ENCODE data around the gene SLC66A2.

DNA sequence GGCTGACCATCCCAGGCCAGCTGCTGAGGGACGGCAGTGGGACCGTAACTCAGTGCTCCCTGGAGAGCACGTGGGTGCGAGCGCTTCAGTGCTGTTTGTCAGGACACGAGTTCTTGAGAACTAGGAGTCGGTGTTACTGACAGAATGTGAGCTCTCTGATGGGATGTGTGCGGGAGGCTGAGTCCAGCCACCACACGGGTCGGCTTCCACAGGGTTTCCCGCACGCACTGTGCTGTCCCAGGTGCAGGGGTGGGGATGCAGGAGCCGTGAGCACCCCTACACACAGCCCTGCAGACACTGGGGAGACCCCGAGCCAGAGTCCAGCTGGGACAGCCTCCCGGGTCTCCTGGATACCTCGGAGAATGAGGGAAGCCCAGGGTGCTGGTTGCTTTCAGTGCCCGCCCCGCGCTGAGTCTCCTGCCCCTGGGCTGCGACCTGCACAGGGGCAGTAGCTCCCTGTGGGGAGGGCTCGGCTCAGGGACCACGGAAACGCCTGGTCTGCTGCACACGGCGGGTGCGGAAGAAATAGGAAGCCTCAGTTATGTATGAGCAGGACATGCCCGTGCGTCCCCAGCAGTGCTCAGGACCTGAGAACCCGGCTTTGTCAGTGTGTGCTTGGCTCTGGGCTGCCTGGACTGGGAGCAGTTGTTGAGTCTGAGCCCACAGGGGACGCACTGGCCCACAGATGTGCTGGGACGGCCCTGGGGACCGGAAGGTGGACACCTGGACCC, 82.5 kb downstream of the SLC66A2 start:
- TF ChIP-seq EZH2phosphoT487 (IDR thresholded peaks at IDR 0.05; ENCODE audit: insufficient read depth, low read depth) (no peak), EZH2 (IDR thresholded peaks at IDR 0.05; ENCODE audit: insufficient read depth, poor library complexity, severe bottlenecking) (no peak)

Measured in GM23248 (cell line).